HepG2 (cell line): Measurements from ENCODE around the gene PHF23. TPM values are rescaled to one million over a fixed set of nuclear protein-coding genes. Genes with fewer than 3 reads are reported as not detected.
A peak's percentile ranks its signal among the peaks of the same experiment; 100 is the strongest.

Experiments
- ARNT2 ChIP-seq: sonication (generic); formaldehyde crosslinking; IDR thresholded peaks from 2 replicates; pipeline ENCODE4 v1.8.0; 2022; ENCODE audit warnings: mild to moderate bottlenecking, low read depth, missing genetic modification reagents, moderate library complexity
- CENPT ChIP-seq: sonication (generic); formaldehyde crosslinking; IDR thresholded peaks from 2 replicates; pipeline ENCODE4 v1.8.0; 2022; ENCODE audit warnings: low read depth, mild to moderate bottlenecking, moderate library complexity, missing genetic modification reagents
- DMTF1 ChIP-seq: sonication (generic); formaldehyde crosslinking; IDR thresholded peaks from 2 replicates; pipeline ENCODE4 v1.4.0; 2020; ENCODE audit warnings: mild to moderate bottlenecking, missing genetic modification reagents
- HDAC6 ChIP-seq: fragments of 200-600 bp; sonication (generic); IDR thresholded peaks from 2 replicates; pipeline ENCODE4 v1.7.0; 2017; ENCODE audit warnings: mild to moderate bottlenecking, antibody characterized with exemption, low read length, low read depth
- HOXD1 ChIP-seq: sonication (generic); formaldehyde crosslinking; IDR thresholded peaks from 2 replicates; pipeline ENCODE4 v1.5.0; 2020; ENCODE audit warnings: missing genetic modification reagents
- MAF1 ChIP-seq: sonication (generic); formaldehyde crosslinking; IDR thresholded peaks from 2 replicates; pipeline ENCODE4 v1.5.0; 2020; ENCODE audit warnings: missing genetic modification reagents, borderline replicate concordance
- NR2F6 ChIP-seq, 2 experiments: IDR thresholded peaks; 2 replicates each; pipeline ENCODE4 v1.6.1; 2016; ENCODE audit warnings: antibody characterized with exemption in 1 of 2, mild to moderate bottlenecking in 1 of 2
- PAF1 ChIP-seq: IDR thresholded peaks from 2 replicates; pipeline ENCODE4 v1.6.1; 2016; ENCODE audit warnings: missing genetic modification reagents, missing compliant biosample characterization
- PRPF4 ChIP-seq: fragments of 200-400 bp; formaldehyde crosslinking; IDR thresholded peaks from 2 replicates; pipeline ENCODE4 v1.6.1; 2016; ENCODE audit warnings: low read length, low read depth; ENCODE audit not compliant: poor library complexity, severe bottlenecking
- U2AF2 ChIP-seq: fragments of 200-400 bp; formaldehyde crosslinking; IDR thresholded peaks from 2 replicates; pipeline ENCODE4 v1.6.1; 2017; ENCODE audit warnings: low read depth, mild to moderate bottlenecking, low read length
- XRCC5 ChIP-seq: fragments of 200-400 bp; formaldehyde crosslinking; optimal IDR thresholded peaks from 2 replicates; pipeline ENCODE3; 2017; ENCODE audit warnings: mild to moderate bottlenecking, low read length
- ZNF138 ChIP-seq: sonication (generic); formaldehyde crosslinking; IDR thresholded peaks from 2 replicates; pipeline ENCODE4 v1.5.0; 2020; ENCODE audit warnings: mild to moderate bottlenecking, low read depth, missing genetic modification reagents
- ZNF432 ChIP-seq: sonication (generic); formaldehyde crosslinking; IDR thresholded peaks from 2 replicates; pipeline ENCODE4 v1.5.0; 2020; ENCODE audit warnings: missing genetic modification reagents, mild to moderate bottlenecking, borderline replicate concordance
- ZNF713 ChIP-seq: sonication (generic); formaldehyde crosslinking; IDR thresholded peaks from 2 replicates; pipeline ENCODE4 v1.4.0; 2020; ENCODE audit warnings: mild to moderate bottlenecking, missing genetic modification reagents
- polyA plus RNA-seq, 8 experiments: library from polyadenylated mRNA; depleted of rRNA in 3 of 8; stranded (reverse) in 7 of 8; unstranded in 1 of 8; fragments of >200 nt; fragmentation: Illumina TruSeq in 4 of 8; extraction: Trizol in 4 of 8; gene quantifications; 2 replicates each; pipeline versions ENCODE4 v1.2.1 to v1.2.3, GENCODE V29; 2011 to 2016; ENCODE audit warnings: low read depth in 4 of 8, missing spikeins in 1 of 8, mixed read lengths in 1 of 8; ENCODE audit not compliant: insufficient read depth in 1 of 8
- total RNA-seq, 5 experiments: library from RNA; depleted of rRNA; stranded (reverse); fragments of >200 nt; fragmentation: Illumina TruSeq; extraction: Trizol; gene quantifications; 2 replicates each; pipeline ENCODE4 v1.2.3, GENCODE V29; 2016; ENCODE audit warnings: low read depth in 1 of 5
- TF ChIP-seq, protein P1 (sequence below): sonication (generic); formaldehyde crosslinking; conservative IDR thresholded peaks from 2 replicates; pipeline ENCODE4 v1.4.0; 2020; ENCODE audit warnings: mild to moderate bottlenecking, missing genetic modification reagents, moderate library complexity
- TF ChIP-seq, protein P2 (sequence below): IDR thresholded peaks from 2 replicates; pipeline ENCODE4 v1.6.1; 2016; ENCODE audit warnings: mild to moderate bottlenecking
- TF ChIP-seq, protein P3 (sequence below): conservative IDR thresholded peaks from 2 replicates; pipeline ENCODE4 v1.6.1; 2018; ENCODE audit warnings: missing genetic modification reagents
- TF ChIP-seq, protein P4 (sequence below): sonication (generic); formaldehyde crosslinking; IDR thresholded peaks from 2 replicates; pipeline ENCODE4 v1.9.0; 2022; ENCODE audit warnings: low read depth, missing genetic modification reagents

The PHF23 gene
- total and polyA plus RNA-seq, 2 of the 13 experiments (the other 11 are each of a cell fraction or from before 2014, with no cell fraction given), result 27.6 to 33.2 TPM

DNA sequence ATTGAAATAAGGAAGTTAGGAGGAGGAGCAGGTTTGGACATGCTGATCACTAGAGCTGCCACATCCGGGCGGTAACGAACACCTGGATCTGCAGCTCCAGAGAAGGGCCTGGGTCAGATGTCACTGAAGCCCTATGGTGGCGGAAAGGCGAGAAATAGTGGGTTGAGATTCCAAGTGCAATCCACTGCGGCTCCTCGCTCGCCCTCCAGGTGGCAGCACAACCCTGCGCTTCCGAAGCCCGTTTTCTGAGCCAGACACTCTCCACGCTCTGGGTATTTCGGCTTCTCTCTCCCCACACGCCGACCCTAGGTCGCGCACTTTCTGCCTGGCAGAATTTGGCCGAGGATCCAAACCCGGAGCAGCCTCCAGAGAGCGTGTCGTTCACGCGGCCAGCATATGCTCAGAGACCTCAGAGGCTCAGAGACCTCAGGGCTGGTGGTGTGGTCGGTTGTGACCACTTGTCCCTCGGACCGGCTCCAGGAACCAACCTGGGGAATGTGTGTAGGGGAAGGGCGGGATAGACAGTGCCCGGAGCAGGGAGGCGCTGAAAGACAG, 41.3 kb upstream of the PHF23 start (continued):
- TF ChIP-seq DMTF1 (CRISPR knock-in tag), result no peak
- no peak for TF ChIP-seq HDAC6
- TF ChIP-seq, protein P1, sequence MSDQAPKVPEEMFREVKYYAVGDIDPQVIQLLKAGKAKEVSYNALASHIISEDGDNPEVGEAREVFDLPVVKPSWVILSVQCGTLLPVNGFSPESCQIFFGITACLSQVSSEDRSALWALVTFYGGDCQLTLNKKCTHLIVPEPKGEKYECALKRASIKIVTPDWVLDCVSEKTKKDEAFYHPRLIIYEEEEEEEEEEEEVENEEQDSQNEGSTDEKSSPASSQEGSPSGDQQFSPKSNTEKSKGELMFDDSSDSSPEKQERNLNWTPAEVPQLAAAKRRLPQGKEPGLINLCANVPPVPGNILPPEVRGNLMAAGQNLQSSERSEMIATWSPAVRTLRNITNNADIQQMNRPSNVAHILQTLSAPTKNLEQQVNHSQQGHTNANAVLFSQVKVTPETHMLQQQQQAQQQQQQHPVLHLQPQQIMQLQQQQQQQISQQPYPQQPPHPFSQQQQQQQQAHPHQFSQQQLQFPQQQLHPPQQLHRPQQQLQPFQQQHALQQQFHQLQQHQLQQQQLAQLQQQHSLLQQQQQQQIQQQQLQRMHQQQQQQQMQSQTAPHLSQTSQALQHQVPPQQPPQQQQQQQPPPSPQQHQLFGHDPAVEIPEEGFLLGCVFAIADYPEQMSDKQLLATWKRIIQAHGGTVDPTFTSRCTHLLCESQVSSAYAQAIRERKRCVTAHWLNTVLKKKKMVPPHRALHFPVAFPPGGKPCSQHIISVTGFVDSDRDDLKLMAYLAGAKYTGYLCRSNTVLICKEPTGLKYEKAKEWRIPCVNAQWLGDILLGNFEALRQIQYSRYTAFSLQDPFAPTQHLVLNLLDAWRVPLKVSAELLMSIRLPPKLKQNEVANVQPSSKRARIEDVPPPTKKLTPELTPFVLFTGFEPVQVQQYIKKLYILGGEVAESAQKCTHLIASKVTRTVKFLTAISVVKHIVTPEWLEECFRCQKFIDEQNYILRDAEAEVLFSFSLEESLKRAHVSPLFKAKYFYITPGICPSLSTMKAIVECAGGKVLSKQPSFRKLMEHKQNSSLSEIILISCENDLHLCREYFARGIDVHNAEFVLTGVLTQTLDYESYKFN (CRISPR knock-in tag), result peak; percentile 36
- no peak for TF ChIP-seq ZNF138 (CRISPR knock-in tag)
- TF ChIP-seq PAF1 (CRISPR knock-in tag), result no peak
- TF ChIP-seq NR2F6 (IDR thresholded peaks at IDR 0.05), result no peak
- TF ChIP-seq NR2F6 (CRISPR knock-in tag; IDR thresholded peaks at IDR 0.05), result peak; percentile 49; the same call in 1 of the 2 replicates
- TF ChIP-seq MAF1, result no peak
- no peak for TF ChIP-seq ZNF713 (CRISPR knock-in tag)
- TF ChIP-seq, protein P2, sequence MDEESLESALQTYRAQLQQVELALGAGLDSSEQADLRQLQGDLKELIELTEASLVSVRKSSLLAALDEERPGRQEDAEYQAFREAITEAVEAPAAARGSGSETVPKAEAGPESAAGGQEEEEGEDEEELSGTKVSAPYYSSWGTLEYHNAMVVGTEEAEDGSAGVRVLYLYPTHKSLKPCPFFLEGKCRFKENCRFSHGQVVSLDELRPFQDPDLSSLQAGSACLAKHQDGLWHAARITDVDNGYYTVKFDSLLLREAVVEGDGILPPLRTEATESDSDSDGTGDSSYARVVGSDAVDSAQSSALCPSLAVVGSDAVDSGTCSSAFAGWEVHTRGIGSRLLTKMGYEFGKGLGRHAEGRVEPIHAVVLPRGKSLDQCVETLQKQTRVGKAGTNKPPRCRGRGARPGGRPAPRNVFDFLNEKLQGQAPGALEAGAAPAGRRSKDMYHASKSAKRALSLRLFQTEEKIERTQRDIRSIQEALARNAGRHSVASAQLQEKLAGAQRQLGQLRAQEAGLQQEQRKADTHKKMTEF (CRISPR knock-in tag), result peak; percentile 35; the same call in 1 of the 2 replicates
- TF ChIP-seq ZNF432, result no peak
- no peak for TF ChIP-seq U2AF2
- no peak for TF ChIP-seq CENPT (CRISPR knock-in tag)
- TF ChIP-seq HOXD1 (CRISPR knock-in tag), result no peak
- TF ChIP-seq PRPF4, result no peak
- TF ChIP-seq, protein P3, sequence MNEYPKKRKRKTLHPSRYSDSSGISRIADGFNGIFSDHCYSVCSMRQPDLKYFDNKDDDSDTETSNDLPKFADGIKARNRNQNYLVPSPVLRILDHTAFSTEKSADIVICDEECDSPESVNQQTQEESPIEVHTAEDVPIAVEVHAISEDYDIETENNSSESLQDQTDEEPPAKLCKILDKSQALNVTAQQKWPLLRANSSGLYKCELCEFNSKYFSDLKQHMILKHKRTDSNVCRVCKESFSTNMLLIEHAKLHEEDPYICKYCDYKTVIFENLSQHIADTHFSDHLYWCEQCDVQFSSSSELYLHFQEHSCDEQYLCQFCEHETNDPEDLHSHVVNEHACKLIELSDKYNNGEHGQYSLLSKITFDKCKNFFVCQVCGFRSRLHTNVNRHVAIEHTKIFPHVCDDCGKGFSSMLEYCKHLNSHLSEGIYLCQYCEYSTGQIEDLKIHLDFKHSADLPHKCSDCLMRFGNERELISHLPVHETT, result 0 out of 2 replicates have a peak, but pooled peaks have one; percentile 27
- peak; percentile 81 for TF ChIP-seq ARNT2 (CRISPR knock-in tag)
- TF ChIP-seq, protein P4, sequence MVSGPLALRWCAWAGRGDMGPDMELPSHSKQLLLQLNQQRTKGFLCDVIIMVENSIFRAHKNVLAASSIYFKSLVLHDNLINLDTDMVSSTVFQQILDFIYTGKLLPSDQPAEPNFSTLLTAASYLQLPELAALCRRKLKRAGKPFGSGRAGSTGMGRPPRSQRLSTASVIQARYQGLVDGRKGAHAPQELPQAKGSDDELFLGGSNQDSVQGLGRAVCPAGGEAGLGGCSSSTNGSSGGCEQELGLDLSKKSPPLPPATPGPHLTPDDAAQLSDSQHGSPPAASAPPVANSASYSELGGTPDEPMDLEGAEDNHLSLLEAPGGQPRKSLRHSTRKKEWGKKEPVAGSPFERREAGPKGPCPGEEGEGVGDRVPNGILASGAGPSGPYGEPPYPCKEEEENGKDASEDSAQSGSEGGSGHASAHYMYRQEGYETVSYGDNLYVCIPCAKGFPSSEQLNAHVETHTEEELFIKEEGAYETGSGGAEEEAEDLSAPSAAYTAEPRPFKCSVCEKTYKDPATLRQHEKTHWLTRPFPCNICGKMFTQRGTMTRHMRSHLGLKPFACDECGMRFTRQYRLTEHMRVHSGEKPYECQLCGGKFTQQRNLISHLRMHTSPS (CRISPR knock-in tag), result 0 out of 2 replicates have a peak, but pooled peaks have one; percentile 16
- TF ChIP-seq XRCC5, result peak; percentile 80
